Ovary (tissue), 9 donors: ENCODE data around the gene MICU2. TPM values are rescaled to one million over a fixed set of nuclear protein-coding genes. Genes with fewer than 3 reads are reported as not detected.

ENCODE experiments used
- DNase-seq, 5 donors: peaks; one replicate each; pipeline ENCODE4 v3.0.0-alpha.2; 2019 to 2020
- H3K27ac ChIP-seq, 2 donors: fragments of 200-600 bp; one replicate each; pipeline versions ENCODE4 v1.5.1 to v1.8.0; 2019 to 2022
- H3K27me3 ChIP-seq: fragments of 200-600 bp; one replicate; pipeline ENCODE4 v1.8.0; 2022
- H3K36me3 ChIP-seq: fragments of 200-600 bp; sonication (generic); one replicate; pipeline ENCODE4 v1.5.1; 2019
- H3K4me1 ChIP-seq: one replicate; pipeline ENCODE4 v1.8.1; 2013; ENCODE audit warnings: mild to moderate bottlenecking, moderate library complexity; ENCODE audit not compliant: insufficient read depth
- H3K4me3 ChIP-seq: fragments of 200-600 bp; sonication (generic); one replicate; pipeline ENCODE4 v1.5.1; 2017
- H3K9me3 ChIP-seq, 2 donors: fragments of 200-600 bp in 1 of 2; sonication (generic) in 1 of 2; one replicate each; pipeline versions ENCODE4 v1.5.1 to v1.8.1; 2013 to 2019; ENCODE audit warnings: mild to moderate bottlenecking in 1 of 2, moderate library complexity in 1 of 2
- EP300 ChIP-seq: sonication (generic); formaldehyde crosslinking; IDR thresholded peaks from one replicate; pipeline ENCODE4 v1.6.1; 2017; ENCODE audit warnings: antibody characterized with exemption
- POLR2A ChIP-seq: fragments of 450-650 bp; IDR thresholded peaks from one replicate; pipeline ENCODE4 v1.6.1; 2017; ENCODE audit warnings: antibody characterized with exemption, mild to moderate bottlenecking, moderate library complexity
- WGBS, 3 donors: extraction: QIAGEN DNeasy Blood & Tissue Kit in 1 of 3; methylation state at CpG; one replicate each; pipeline versions ENCODE4 v1.1.5 to v1.1.7; 2013 to 2017; 5-methylcytosine and 5-hydroxymethylcytosine counted together
- intact Hi-C, 4 donors: fragments of 100-400 bp; cut with DNase I; formaldehyde crosslinking; loops; one replicate each; pipeline versions ENCODE4 v1.11.0 to v1.15.1; 2022 to 2023
- polyA plus RNA-seq, 2 donors: library from polyadenylated mRNA; stranded (reverse); fragments of 200-250 nt in 1 of 2; fragments of 350-450 nt in 1 of 2; fragmentation: Illumina TruSeq in 1 of 2; extraction: RNeasy Lipid Tissue Mini Kit (QIAGEN cat#74804) in 1 of 2; gene quantifications; one replicate each; pipeline ENCODE4 v1.2.3, GENCODE V29; 2013 to 2014
- total RNA-seq, 7 donors: library from RNA; depleted of rRNA in 2 of 7; stranded (reverse); fragments of >200 nt in 2 of 7; fragmentation: NEBNext Ultra II Directional in 3 of 7; extraction: Animal tissue kit (Norgen Biotek cat#: 25700) in 3 of 7; gene quantifications; one replicate each; pipeline versions ENCODE4 v1.1.0 to v1.2.4, GENCODE V29; 2016 to 2023
- TF ChIP-seq, protein P1 (sequence below), 3 donors: fragments of 450-650 bp in 2 of 3; fragments of 200-600 bp in 1 of 3; IDR thresholded peaks; one replicate each; pipeline versions ENCODE4 v1.5.1 to v1.8.0; 2016 to 2022; ENCODE audit warnings: antibody characterized with exemption in 3 of 3, mild to moderate bottlenecking in 1 of 3
- donor health status: DM: no; HTN: no; CAD: no; lungs with moderate emphysema.
- donor health status: DM: no; HTN: no; CAD: no.
- donor health status: Bipolar disorder and iron deficiency.
- donor health status: DM: yes; HTN: yes; CAD: no.
- donor health status: DM: no; HTN: no; CAD: no.
- donor health status: DM: yes; HTN: yes; CAD: no.

Gene MICU2
- total and polyA plus RNA-seq, 9 donors = 23.2 to 82.1 (median 31.4) TPM

DNA sequence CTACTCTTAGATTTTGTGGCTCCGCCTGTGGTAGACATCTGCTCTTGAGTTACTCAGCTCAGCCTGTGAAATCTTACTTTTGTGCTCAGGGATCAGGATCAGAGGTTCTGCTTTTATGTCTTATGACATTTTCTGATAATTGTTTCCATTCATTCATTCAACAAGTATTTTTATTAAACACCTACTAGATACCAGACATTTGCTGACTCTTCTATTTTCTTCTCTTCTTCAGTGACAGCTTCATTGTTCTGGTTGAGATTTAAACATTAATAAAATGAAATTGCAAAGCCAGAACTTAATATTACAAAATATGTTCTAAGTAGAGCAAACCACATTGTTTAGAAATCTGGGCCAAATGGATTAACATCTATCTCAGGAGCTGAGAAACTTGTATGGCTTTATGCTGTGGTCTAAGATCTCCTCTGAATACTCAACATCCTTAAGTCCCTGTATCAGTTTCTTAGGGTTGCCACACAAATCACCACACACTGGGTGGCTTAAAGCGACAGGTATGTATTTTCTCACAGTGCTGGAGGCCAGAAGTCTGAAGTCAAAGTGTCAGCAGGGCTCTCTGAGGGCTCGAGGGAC is 15.8 kb upstream of the MICU2 start:
- H3K27me3 ChIP-seq = no peaks in the 10 kb centered on the region
- intact Hi-C loops = no loop called here
- 69 to 77% (median 76%) methylated on average over 3 of the region's 3 CpGs for WGBS, 3 donors
- no peak for DNase-seq
- H3K36me3 ChIP-seq = no peaks in the 10 kb centered on the region
- no peaks in the 10 kb centered on the region for H3K9me3 ChIP-seq
- H3K27ac ChIP-seq = no peak overlapping the region
- H3K4me3 ChIP-seq = no peak overlapping the region
- no peak for TF ChIP-seq EP300
- TF ChIP-seq POLR2A = no peak
- TF ChIP-seq, protein P1, sequence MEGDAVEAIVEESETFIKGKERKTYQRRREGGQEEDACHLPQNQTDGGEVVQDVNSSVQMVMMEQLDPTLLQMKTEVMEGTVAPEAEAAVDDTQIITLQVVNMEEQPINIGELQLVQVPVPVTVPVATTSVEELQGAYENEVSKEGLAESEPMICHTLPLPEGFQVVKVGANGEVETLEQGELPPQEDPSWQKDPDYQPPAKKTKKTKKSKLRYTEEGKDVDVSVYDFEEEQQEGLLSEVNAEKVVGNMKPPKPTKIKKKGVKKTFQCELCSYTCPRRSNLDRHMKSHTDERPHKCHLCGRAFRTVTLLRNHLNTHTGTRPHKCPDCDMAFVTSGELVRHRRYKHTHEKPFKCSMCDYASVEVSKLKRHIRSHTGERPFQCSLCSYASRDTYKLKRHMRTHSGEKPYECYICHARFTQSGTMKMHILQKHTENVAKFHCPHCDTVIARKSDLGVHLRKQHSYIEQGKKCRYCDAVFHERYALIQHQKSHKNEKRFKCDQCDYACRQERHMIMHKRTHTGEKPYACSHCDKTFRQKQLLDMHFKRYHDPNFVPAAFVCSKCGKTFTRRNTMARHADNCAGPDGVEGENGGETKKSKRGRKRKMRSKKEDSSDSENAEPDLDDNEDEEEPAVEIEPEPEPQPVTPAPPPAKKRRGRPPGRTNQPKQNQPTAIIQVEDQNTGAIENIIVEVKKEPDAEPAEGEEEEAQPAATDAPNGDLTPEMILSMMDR (IDR thresholded peaks at IDR 0.05) = no peak
- no peaks in the 10 kb centered on the region for H3K4me1 ChIP-seq

DNA sequence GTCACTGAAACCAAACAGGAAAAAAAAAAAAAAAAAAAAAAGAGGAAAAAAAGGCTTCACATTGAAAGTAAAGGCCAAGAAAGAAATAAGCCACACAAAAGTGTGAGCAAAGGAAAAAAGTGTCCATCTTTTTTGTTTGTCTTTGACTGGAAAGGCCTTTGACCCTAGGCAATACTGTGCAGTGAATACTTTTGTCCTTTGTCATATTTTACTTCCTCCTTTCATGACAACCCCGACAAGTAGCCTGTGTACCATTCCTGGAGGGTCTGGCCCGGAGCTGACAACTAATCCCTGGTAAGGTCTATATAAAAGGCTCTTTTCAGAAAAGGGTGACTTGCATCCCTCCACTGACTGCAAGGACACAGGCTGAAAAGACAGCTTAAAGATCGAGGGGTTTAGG is 12.9 kb upstream of the MICU2 start:
- Histone ChIP-seq H3K4me1 (no peaks in the 10 kb centered on the region), H3K4me3 (no peak overlapping the region), H3K36me3 (no peaks in the 10 kb centered on the region), H3K27ac (no peak overlapping the region), H3K27me3 (no peaks in the 10 kb centered on the region), H3K9me3 (no peaks in the 10 kb centered on the region)
- intact Hi-C loops = no loop called here
- no peak for TF ChIP-seq POLR2A
- TF ChIP-seq, protein P1 (IDR thresholded peaks at IDR 0.05) = no peak
- no peak for TF ChIP-seq EP300
- DNase-seq = no peak
- WGBS, 3 donors = 67 to 69% (median 67%) methylated on average over 3 of the region's 3 CpGs

DNA sequence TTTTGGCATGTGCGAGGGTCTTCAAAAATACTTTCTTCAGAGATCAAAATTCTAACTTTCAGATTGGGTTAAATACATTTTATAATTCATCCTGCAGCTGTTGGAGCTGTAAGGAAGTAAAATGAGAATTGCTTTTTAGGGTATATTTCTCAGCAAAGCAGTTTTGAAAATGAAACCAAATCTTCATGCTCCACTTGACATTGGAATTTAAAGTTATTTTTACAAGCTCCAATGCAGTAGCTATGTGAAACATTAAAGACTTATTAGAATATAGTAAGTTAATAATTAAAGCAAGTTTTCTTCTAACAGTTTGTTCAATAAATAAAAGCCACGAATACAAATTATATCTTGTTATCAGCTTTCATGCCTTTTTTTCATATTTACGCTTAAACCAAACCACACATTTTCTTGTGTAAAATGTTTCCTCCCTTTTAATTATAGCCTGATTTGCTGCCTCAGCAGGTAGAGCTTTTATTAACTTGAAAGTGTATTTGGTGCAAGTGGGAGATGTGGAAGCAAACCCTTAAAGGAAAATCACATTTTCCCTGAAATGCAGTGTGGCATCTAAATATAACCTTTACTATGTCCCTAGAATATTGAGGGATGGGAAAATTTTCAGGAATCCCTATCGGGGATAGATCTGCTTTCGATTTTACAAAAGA is 12.4 kb upstream of the MICU2 start:
- Histone ChIP-seq H3K4me3 (no peak overlapping the region), H3K27ac (no peak overlapping the region), H3K27me3 (no peaks in the 10 kb centered on the region), H3K9me3 (no peaks in the 10 kb centered on the region), H3K4me1 (no peaks in the 10 kb centered on the region), H3K36me3 (no peaks in the 10 kb centered on the region)
- 41 to 83% (median 76%) methylated on average over 5 of the region's 5 CpGs for WGBS, 3 donors
- no peak for DNase-seq
- TF ChIP-seq, protein P1 (IDR thresholded peaks at IDR 0.05) = no peak
- no peak for TF ChIP-seq EP300
- TF ChIP-seq POLR2A = no peak
- intact Hi-C loops = no loop called here

DNA sequence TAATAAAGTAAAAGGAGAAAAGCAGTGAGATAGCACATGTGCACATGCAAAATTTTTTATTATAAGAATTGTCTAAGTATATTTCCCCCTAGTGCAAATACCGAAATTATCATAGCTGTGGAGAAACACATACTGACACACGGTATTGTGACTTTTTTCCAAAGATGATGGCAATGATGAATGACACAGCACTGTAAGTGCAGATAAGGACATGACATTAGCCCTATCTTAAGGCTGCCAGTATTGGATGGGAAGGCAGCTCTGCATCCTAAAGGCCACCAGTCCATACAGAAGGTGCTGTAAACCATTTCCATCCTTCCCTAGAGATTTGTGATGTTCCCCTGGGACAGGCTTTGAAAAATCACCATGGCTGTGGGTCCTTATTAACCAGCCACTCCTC is 11.5 kb upstream of the MICU2 start:
- Histone ChIP-seq H3K4me1 (no peaks in the 10 kb centered on the region), H3K27ac (no peak overlapping the region), H3K27me3 (no peaks in the 10 kb centered on the region), H3K4me3 (no peak overlapping the region), H3K9me3 (no peaks in the 10 kb centered on the region), H3K36me3 (no peaks in the 10 kb centered on the region)
- 68 to 73% (median 68%) methylated on average over 2 of the region's 2 CpGs for WGBS, 3 donors
- intact Hi-C loops = no loop called here
- TF ChIP-seq, protein P1 (IDR thresholded peaks at IDR 0.05) = no peak
- TF ChIP-seq EP300 (no peak), POLR2A (no peak)
- DNase-seq = no peak
